Activated CD4-positive, alpha-beta T cell treated with anti-CD3 and anti-CD28 coated beads, Interleukin-2, amount 10 ng/mL, durations not matched to agents 7 days and 5 days (primary cell): ENCODE data around the gene FAM107B. TPM values are rescaled to one million over a fixed set of nuclear protein-coding genes. Genes with fewer than 3 reads are reported as not detected.
A peak's percentile ranks its signal among the peaks of the same experiment; 100 is the strongest.
"Not testable (repeated sequence)": the region's sequence is repeated elsewhere in the genome, so short reads cannot be mapped to it uniquely, and the experiment has no call there.

Source experiments
- CTCF ChIA-PET: fragments of 350-600 bp; sonication (Branson Sonifier 250); formaldehyde crosslinking; loops from one replicate; lab custom pipeline; 2021; ENCODE audit warnings: antibody characterized with exemption; lab: Charles Lee
- POLR2A ChIA-PET: fragments of 350-600 bp; sonication (Branson Sonifier 250); formaldehyde crosslinking; loops from one replicate; lab custom pipeline; 2021; ENCODE audit warnings: antibody characterized with exemption; lab: Charles Lee
- DNase-seq: peaks from one replicate; pipeline ENCODE4 v3.0.0-alpha.2; 2020
- H3K27ac Mint-ChIP-seq: one replicate; pipeline ENCODE4 v1.8.0; 2021; ENCODE audit warnings: mild to moderate bottlenecking, moderate library complexity, mixed read lengths
- H3K27me3 Mint-ChIP-seq: one replicate; pipeline ENCODE4 v1.8.0; 2021; ENCODE audit warnings: mixed read lengths
- H3K36me3 Mint-ChIP-seq: one replicate; pipeline ENCODE4 v1.8.0; 2021; ENCODE audit warnings: low read depth, mixed read lengths
- H3K4me1 Mint-ChIP-seq: one replicate; pipeline ENCODE4 v1.8.0; 2021; ENCODE audit warnings: mixed read lengths
- H3K4me3 Mint-ChIP-seq: one replicate; pipeline ENCODE4 v1.8.0; 2021; ENCODE audit warnings: mild to moderate bottlenecking, moderate library complexity, mixed read lengths
- H3K9me3 Mint-ChIP-seq: one replicate; pipeline ENCODE4 v1.8.0; 2021; ENCODE audit warnings: mixed read lengths
- total RNA-seq, 2 experiments: library from RNA; stranded (reverse); gene quantifications; one replicate each; pipeline ENCODE4 v1.2.3, GENCODE V29; 2021

The FAM107B gene
- total RNA-seq, 2 experiments from 2014 or later: 180 to 220 TPM

GRCh38 chr10:14593806-14594205, 180.9 kb downstream of the FAM107B start:
- Mint-ChIP-seq H3K4me3 (no peak overlapping the region), H3K36me3 (peaks cover 69% of the 10 kb centered on the region), H3K27me3 (no peaks in the 10 kb centered on the region), H3K27ac (no peak overlapping the region), H3K9me3 (no peaks in the 10 kb centered on the region), H3K4me1 (peaks cover 78% of the 10 kb centered on the region)
- no peak for DNase-seq
- CTCF ChIA-PET: interaction anchor here (1.1 to 1.2 kb wide), 2 partner anchors 10 to 15 kb away, joined by 3 to 5 read pairs; no protein-coding TSS in a partner anchor
- POLR2A ChIA-PET: no interaction called here

- Mint-ChIP-seq H3K36me3 (peaks cover 67% of the 10 kb centered on the region), H3K9me3 (no peaks in the 10 kb centered on the region), H3K4me1 (peaks cover 81% of the 10 kb centered on the region), H3K27ac (no peak overlapping the region), H3K27me3 (no peaks in the 10 kb centered on the region), H3K4me3 (no peak overlapping the region)
- no peak for DNase-seq
- CTCF ChIA-PET: no interaction called here
- POLR2A ChIA-PET: interaction anchor here (1.4 kb wide), 1 partner anchor 227 kb away, joined by 3 read pairs; no protein-coding TSS in a partner anchor
Measured at GRCh38 chr10:14592566-14592965, 182.1 kb downstream of the FAM107B start.

- H3K9me3 Mint-ChIP-seq: no peaks in the 10 kb centered on the region
- ChIA-PET POLR2A (interaction anchor here (1.4 kb wide), 1 partner anchor 227 kb away, joined by 3 read pairs; no protein-coding TSS in a partner anchor), CTCF (no interaction called here)
- no peak overlapping the region for H3K4me3 Mint-ChIP-seq
- H3K4me1 Mint-ChIP-seq: peaks cover 81% of the 10 kb centered on the region
- peaks cover 68% of the 10 kb centered on the region for H3K36me3 Mint-ChIP-seq
- H3K27me3 Mint-ChIP-seq: no peaks in the 10 kb centered on the region
- peak overlapping the region; percentile 43 for H3K27ac Mint-ChIP-seq
- no peak for DNase-seq
Measured at GRCh38 chr10:14592026-14592425, 182.7 kb downstream of the FAM107B start.

- H3K9me3 Mint-ChIP-seq, H3K27me3 Mint-ChIP-seq, DNase-seq: not testable (repeated sequence)
- peaks cover 72% of the 10 kb centered on the region for H3K36me3 Mint-ChIP-seq
- CTCF ChIA-PET: interaction anchor here (0.6 to 0.7 kb wide), 2 partner anchors 46 to 65 kb away, joined by 3 read pairs; no protein-coding TSS in a partner anchor
- peak overlapping the region; percentile 97 for H3K27ac Mint-ChIP-seq
- peaks cover 88% of the 10 kb centered on the region for H3K4me1 Mint-ChIP-seq
- POLR2A ChIA-PET: interaction anchor here (0.6 kb wide), 2 partner anchors 19 to 1477 kb away, joined by 4 to 5 read pairs; no protein-coding TSS in a partner anchor
- peak overlapping the region; percentile 31 for H3K4me3 Mint-ChIP-seq
Measured at GRCh38 chr10:14588938-14589294, 185.8 kb downstream of the FAM107B start.

- H3K27ac Mint-ChIP-seq: peak overlapping the region; percentile 97
- peak overlapping the region; percentile 57 for H3K4me3 Mint-ChIP-seq
- no peaks in the 10 kb centered on the region for H3K9me3 Mint-ChIP-seq
- peak; percentile 54 for DNase-seq
- peaks cover 91% of the 10 kb centered on the region for H3K4me1 Mint-ChIP-seq
- ChIA-PET CTCF (interaction anchor here (0.7 to 1.1 kb wide), 2 partner anchors 10 to 251 kb away, joined by 4 read pairs; no protein-coding TSS in a partner anchor), POLR2A (interaction anchor here (0.6 to 0.7 kb wide), 2 partner anchors 19 to 48 kb away, joined by 3 to 4 read pairs; no protein-coding TSS in a partner anchor)
- H3K36me3 Mint-ChIP-seq: peaks cover 74% of the 10 kb centered on the region
- H3K27me3 Mint-ChIP-seq: no peaks in the 10 kb centered on the region
Measured at GRCh38 chr10:14588084-14588937, 186.4 kb downstream of the FAM107B start.

- ChIA-PET POLR2A (interaction anchor here (0.7 kb wide), 1 partner anchor 47 kb away, joined by 3 read pairs; no protein-coding TSS in a partner anchor), CTCF (interaction anchor here (0.7 to 1.1 kb wide), 2 partner anchors 9 to 252 kb away, joined by 4 read pairs; no protein-coding TSS in a partner anchor)
- Mint-ChIP-seq H3K27ac (peak overlapping the region; percentile 97), H3K4me3 (peak overlapping the region; percentile 57), H3K36me3 (peaks cover 77% of the 10 kb centered on the region), H3K4me1 (peaks cover 95% of the 10 kb centered on the region), H3K27me3 (no peaks in the 10 kb centered on the region), H3K9me3 (no peaks in the 10 kb centered on the region)
- DNase-seq: peak; percentile 55
Measured at GRCh38 chr10:14587540-14588083, 187.1 kb downstream of the FAM107B start.

GRCh38 chr10:14586901-14587300, 187.8 kb downstream of the FAM107B start:
- CTCF ChIA-PET: no interaction called here
- H3K27ac Mint-ChIP-seq: peak overlapping the region; percentile 97
- H3K4me3 Mint-ChIP-seq: peak overlapping the region; percentile 29
- DNase-seq: peak; percentile 31
- H3K27me3 Mint-ChIP-seq: no peaks in the 10 kb centered on the region
- POLR2A ChIA-PET: no interaction called here
- peaks cover 73% of the 10 kb centered on the region for H3K36me3 Mint-ChIP-seq
- peaks cover 93% of the 10 kb centered on the region for H3K4me1 Mint-ChIP-seq
- no peaks in the 10 kb centered on the region for H3K9me3 Mint-ChIP-seq

GRCh38 chr10:14585287-14586193, 189.2 kb downstream of the FAM107B start:
- Mint-ChIP-seq H3K4me1 (peaks cover 94% of the 10 kb centered on the region), H3K36me3 (peaks cover 72% of the 10 kb centered on the region), H3K27ac (peak overlapping the region; percentile 97), H3K27me3 (no peaks in the 10 kb centered on the region), H3K9me3 (no peaks in the 10 kb centered on the region), H3K4me3 (peak overlapping the region; percentile 47)
- DNase-seq: no peak
- ChIA-PET CTCF (no interaction called here), POLR2A (no interaction called here)

GRCh38 chr10:14584661-14585060, 190.0 kb downstream of the FAM107B start:
- Mint-ChIP-seq H3K27ac (peak overlapping the region; percentile 97), H3K9me3 (no peaks in the 10 kb centered on the region), H3K27me3 (no peaks in the 10 kb centered on the region), H3K36me3 (peaks cover 65% of the 10 kb centered on the region), H3K4me3 (peak overlapping the region; percentile 47), H3K4me1 (peaks cover 92% of the 10 kb centered on the region)
- DNase-seq: peak; percentile 60
- ChIA-PET CTCF (interaction anchor here (2.2 kb wide), 1 partner anchor 12 kb away, joined by 7 read pairs; no protein-coding TSS in a partner anchor), POLR2A (no interaction called here)

DNA sequence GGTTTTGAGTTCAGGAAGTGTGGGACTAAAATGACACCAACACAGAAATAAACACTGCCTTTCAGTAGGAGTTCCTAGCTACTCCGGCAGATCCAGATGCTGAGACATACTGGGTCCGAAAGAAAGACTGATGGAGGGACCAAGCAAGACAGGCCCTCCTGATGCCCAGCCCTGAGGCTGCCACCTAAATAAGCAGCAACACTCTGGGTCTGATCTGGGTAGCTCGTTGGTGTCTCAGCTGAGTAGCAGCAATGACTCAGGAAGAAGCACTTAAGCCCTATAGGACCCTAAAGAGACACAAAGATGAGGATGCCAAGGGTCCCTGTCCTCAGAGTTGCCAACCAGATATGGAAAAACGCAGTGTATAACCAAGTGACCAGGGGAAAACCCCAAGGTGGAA, 190.7 kb downstream of the FAM107B start:
- Mint-ChIP-seq H3K36me3 (peaks cover 66% of the 10 kb centered on the region), H3K27me3 (no peaks in the 10 kb centered on the region), H3K9me3 (no peaks in the 10 kb centered on the region), H3K27ac (peak overlapping the region; percentile 97), H3K4me1 (peaks cover 92% of the 10 kb centered on the region), H3K4me3 (peak overlapping the region; percentile 70)
- DNase-seq: no peak
- ChIA-PET CTCF (interaction anchor here (0.8 to 2.2 kb wide), 3 partner anchors 10 to 14 kb away, joined by 3 to 7 read pairs (median 5); no protein-coding TSS in a partner anchor), POLR2A (no interaction called here)

- Mint-ChIP-seq H3K27me3 (no peaks in the 10 kb centered on the region), H3K36me3 (peaks cover 68% of the 10 kb centered on the region), H3K4me3 (peak overlapping the region; percentile 70), H3K9me3 (no peaks in the 10 kb centered on the region), H3K4me1 (peaks cover 90% of the 10 kb centered on the region), H3K27ac (peak overlapping the region; percentile 97)
- DNase-seq: peak; percentile 89
- ChIA-PET CTCF (interaction anchor here (0.6 to 2.2 kb wide), 6 partner anchors 10 to 596 kb away, joined by 3 to 7 read pairs (median 4); no protein-coding TSS in a partner anchor), POLR2A (interaction anchor here (0.9 kb wide), 1 partner anchor 254 kb away, joined by 3 read pairs; no protein-coding TSS in a partner anchor)
Measured at GRCh38 chr10:14583252-14583651, 191.4 kb downstream of the FAM107B start.
